AG04450 (cell line): Measurements from ENCODE around the gene ANKS3. TPM values are rescaled to one million over a fixed set of nuclear protein-coding genes. Genes with fewer than 3 reads are reported as not detected.
"Not testable (repeated sequence)": the region's sequence is repeated elsewhere in the genome, so short reads cannot be mapped to it uniquely, and the experiment has no call there.

Source experiments
- CTCF ChIA-PET: fragments of 300-600, 350-600 bp; formaldehyde crosslinking; extraction: SDS; loops from one replicate; lab custom pipeline; 2022; ENCODE audit warnings: antibody characterized with exemption, inconsistent platforms; lab: Charles Lee
- POLR2A ChIA-PET: fragments of 350-600 bp; formaldehyde crosslinking; extraction: SDS; loops from one replicate; lab custom pipeline; 2021; ENCODE audit warnings: antibody characterized with exemption, inconsistent platforms; lab: Yijun Ruan, JAX
- DNase-seq: peaks from one replicate; pipeline ENCODE4 v3.0.0-alpha.2; 2011; ENCODE audit warnings: low read depth, low spot score
- H3K27ac ChIP-seq: one replicate; pipeline ENCODE4 v1.5.1; 2012; ENCODE audit warnings: low read depth, low read length, control low read depth
- H3K27me3 ChIP-seq: one replicate; pipeline ENCODE4 v1.6.0; 2012; ENCODE audit warnings: low read length; ENCODE audit not compliant: control insufficient read depth, insufficient read depth
- H3K4me3 ChIP-seq: 2 replicates; pipeline ENCODE4 v1.5.1; 2011; ENCODE audit warnings: mild to moderate bottlenecking, low read depth, low read length, control low read depth
- H3K9me3 ChIP-seq: 2 replicates; pipeline ENCODE4 v1.5.1; 2012; ENCODE audit warnings: low read length; ENCODE audit not compliant: control insufficient read depth, insufficient read depth
- polyA plus RNA-seq: library from polyadenylated mRNA; depleted of rRNA; stranded (reverse); fragments of >200 nt; gene quantifications from 2 replicates; pipeline ENCODE4 v1.2.3, GENCODE V29; 2011
- TF ChIP-seq, protein P1 (sequence below): IDR thresholded peaks from 2 replicates; pipeline ENCODE4 v1.5.1; 2011; ENCODE audit warnings: low read depth, low read length, control low read depth, inconsistent platforms

Gene ANKS3
- polyA plus RNA-seq, 1 experiment = 14.0 TPM

GRCh38 chr16:4746215-4746614, 12.1 kb upstream of the ANKS3 start:
- ChIA-PET CTCF (interaction anchor here (1.0 kb wide), 1 partner anchor 209 kb away, joined by 3 read pairs; no protein-coding TSS in a partner anchor), POLR2A (interaction anchor here (2.9 kb wide), 1 partner anchor 11 kb away, joined by 9 read pairs; the partner anchor contains the start of genes ANKS3 and DNAAF8)
- TF ChIP-seq, protein P1, sequence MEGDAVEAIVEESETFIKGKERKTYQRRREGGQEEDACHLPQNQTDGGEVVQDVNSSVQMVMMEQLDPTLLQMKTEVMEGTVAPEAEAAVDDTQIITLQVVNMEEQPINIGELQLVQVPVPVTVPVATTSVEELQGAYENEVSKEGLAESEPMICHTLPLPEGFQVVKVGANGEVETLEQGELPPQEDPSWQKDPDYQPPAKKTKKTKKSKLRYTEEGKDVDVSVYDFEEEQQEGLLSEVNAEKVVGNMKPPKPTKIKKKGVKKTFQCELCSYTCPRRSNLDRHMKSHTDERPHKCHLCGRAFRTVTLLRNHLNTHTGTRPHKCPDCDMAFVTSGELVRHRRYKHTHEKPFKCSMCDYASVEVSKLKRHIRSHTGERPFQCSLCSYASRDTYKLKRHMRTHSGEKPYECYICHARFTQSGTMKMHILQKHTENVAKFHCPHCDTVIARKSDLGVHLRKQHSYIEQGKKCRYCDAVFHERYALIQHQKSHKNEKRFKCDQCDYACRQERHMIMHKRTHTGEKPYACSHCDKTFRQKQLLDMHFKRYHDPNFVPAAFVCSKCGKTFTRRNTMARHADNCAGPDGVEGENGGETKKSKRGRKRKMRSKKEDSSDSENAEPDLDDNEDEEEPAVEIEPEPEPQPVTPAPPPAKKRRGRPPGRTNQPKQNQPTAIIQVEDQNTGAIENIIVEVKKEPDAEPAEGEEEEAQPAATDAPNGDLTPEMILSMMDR = no peak
- H3K27me3 ChIP-seq = no peaks in the 10 kb centered on the region
- no peaks in the 10 kb centered on the region for H3K9me3 ChIP-seq
- no peak overlapping the region for H3K27ac ChIP-seq
- DNase-seq = no peak
- H3K4me3 ChIP-seq = no peak overlapping the region

DNA sequence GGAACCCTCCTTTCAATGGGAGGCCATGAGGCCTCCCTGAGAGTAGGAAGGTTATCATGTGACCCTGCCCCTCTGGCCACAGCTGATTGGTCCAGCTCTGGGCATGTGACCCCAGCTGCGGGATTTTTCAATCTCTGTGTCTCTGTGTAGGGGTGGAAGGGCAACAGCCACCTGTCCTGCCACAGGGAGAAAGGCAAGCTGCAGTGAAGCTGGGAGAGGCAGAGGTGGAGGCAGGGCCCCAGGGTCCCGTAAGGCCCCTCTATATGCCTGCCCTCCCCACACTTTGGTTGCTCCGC, 11.2 kb upstream of the ANKS3 start:
- ChIA-PET CTCF (no interaction called here), POLR2A (interaction anchor here (0.7 to 2.9 kb wide), 2 partner anchors 10 to 329 kb away, joined by 6 to 9 read pairs; partner anchors contain the start of genes ANKS3 and DNAAF8)
- Histone ChIP-seq H3K9me3 (no peaks in the 10 kb centered on the region), H3K4me3 (no peak overlapping the region), H3K27ac (no peak overlapping the region), H3K27me3 (no peaks in the 10 kb centered on the region)
- TF ChIP-seq, protein P1 = no peak
- DNase-seq = no peak

DNA sequence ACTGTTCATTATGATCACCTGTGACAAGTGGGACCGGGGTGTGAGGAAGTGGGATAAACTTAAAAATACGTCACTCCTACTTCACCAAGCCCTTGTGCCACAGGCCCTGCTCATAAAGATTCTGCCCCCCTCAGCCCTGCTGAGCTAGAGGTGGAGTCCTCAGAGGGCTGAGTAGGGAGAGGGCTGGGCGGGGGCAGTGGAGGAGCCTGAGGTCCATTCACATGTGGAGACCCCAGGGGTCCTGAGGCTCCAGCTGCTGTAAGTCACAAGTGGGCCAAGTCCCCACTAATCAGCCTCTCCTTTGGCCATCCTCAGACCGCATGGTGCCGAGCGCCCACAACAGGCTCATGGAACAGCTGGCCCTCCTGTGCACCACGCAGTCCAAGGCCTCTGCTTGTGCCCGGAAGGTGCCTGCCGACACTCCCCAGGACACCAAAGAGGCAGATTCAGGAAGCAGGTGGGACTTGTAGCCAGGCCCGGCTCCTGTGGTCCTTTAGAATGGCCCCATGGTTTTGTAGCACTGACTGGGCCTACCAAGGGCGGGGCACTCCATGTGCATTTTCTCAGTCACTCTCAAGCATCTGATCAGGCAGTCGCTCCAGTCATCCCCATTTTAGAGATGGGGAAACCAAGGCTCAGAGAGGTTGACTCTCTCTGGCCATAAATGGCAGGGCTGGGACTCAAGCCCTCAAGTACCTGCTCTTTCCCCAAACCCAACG, 10.6 kb upstream of the ANKS3 start:
- Histone ChIP-seq H3K27ac (no peak overlapping the region), H3K4me3 (no peak overlapping the region), H3K27me3 (no peaks in the 10 kb centered on the region), H3K9me3 (no peaks in the 10 kb centered on the region)
- DNase-seq = no peak
- CTCF ChIA-PET = no interaction called here
- TF ChIP-seq, protein P1 = no peak
- POLR2A ChIA-PET = interaction anchor here (2.9 kb wide), 1 partner anchor 10 kb away, joined by 9 read pairs; the partner anchor contains the start of genes ANKS3 and DNAAF8

GRCh38 chr16:4743226-4743878, 9.3 kb upstream of the ANKS3 start:
- no peak for DNase-seq
- no peak overlapping the region for H3K4me3 ChIP-seq
- H3K27me3 ChIP-seq = no peaks in the 10 kb centered on the region
- ChIA-PET CTCF (no interaction called here), POLR2A (no interaction called here)
- H3K27ac ChIP-seq = no peak overlapping the region
- TF ChIP-seq, protein P1 = no peak
- no peaks in the 10 kb centered on the region for H3K9me3 ChIP-seq

GRCh38 chr16:4738370-4738769, 4.3 kb upstream of the ANKS3 start:
- POLR2A ChIA-PET, CTCF ChIA-PET, DNase-seq: not testable (repeated sequence)

More at GRCh38 chr16:4738370-4738769, 4.3 kb upstream of the ANKS3 start:
- H3K27me3 ChIP-seq, H3K4me3 ChIP-seq, H3K27ac ChIP-seq, H3K9me3 ChIP-seq: not testable (repeated sequence)
